GM18951 (cell line): ENCODE data around the gene GRAMD4.

Experiments used
- POLR2A ChIP-seq: IDR thresholded peaks from 4 replicates; pipeline ENCODE4 v1.6.1; 2011; ENCODE audit warnings: mild to moderate bottlenecking; ENCODE audit not compliant: insufficient read length, insufficient read depth; ENCODE audit errors: extremely low read depth
- in situ Hi-C: fragments of 300-500 bp; cut with MboI; formaldehyde crosslinking; loops from one replicate; pipeline ENCODE4 v1.12.0; 2022; ENCODE audit warnings: low sequenced_read_pairs, mixed read lengths, inconsistent platforms; ENCODE audit not compliant: unreplicated experiment

Gene GRAMD4

DNA sequence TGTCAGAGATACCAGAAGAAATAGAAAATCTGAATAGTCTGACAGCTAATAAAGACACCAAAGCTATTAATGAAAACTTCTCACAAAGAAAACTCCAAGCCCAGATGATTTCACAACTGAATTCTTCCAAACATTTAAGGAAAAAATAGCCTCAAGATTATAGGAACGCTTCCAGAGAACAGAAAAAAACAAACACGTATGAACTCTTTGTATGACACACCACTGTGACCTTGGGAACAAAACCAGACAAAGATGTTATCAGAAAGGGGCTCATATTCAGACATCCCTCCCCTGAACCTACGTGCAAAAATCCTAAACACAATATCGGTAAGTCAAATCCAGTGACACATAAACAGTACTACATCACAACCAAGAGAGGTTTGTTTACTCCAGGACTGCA lies 94.4 kb downstream of the GRAMD4 start:
- in situ Hi-C loops = no loop called here
- no peak for TF ChIP-seq POLR2A

DNA sequence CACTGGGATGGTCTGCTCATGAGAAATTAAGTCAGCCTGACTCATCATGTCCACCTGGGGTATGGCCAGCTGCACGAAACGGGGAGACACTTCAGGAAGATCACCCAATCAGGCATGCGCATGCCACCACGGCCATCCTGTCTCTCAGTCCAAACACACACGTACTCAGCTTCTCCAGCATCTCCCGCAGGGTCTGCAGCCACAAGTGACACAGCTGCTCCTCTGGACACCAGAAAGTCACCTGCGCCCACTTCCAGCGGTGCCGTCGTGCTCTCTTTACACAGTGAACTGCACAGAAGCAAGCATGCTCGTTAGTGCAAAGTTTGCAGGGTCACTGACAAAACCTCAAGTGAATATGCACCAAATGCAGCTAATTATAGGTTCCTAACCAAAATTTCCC lies 99.7 kb downstream of the GRAMD4 start:
- TF ChIP-seq POLR2A = no peak
- in situ Hi-C loops = no loop called here

DNA sequence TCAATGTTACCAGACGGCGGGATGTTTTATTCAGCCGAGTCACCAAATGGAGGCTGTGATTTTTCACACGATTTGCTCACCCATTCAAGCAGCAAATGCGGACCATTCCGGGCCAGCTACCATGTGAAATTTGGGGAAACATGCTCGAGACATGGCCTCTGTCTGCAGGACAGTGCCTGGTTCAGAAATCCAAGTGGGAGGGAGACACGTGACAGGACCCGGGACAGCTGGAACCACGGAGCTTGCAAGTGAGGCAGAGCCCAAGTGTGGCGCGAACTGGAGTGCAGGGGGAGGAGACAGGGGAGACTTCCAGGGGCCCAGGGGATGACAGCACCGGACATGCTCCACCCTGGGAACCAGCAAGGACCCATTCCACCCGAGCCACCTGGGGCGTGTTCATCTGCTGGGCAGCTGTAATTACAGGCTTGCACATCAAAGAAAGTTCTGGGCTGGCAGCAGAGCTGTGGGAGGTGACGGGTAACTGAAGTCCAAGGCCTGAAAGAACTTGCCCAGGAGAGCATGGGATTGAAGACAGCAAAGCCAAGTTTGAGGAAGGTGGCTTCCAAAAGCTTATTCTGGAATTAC lies 101.4 kb downstream of the GRAMD4 start:
- in situ Hi-C loops = no loop called here
- no peak for TF ChIP-seq POLR2A

DNA sequence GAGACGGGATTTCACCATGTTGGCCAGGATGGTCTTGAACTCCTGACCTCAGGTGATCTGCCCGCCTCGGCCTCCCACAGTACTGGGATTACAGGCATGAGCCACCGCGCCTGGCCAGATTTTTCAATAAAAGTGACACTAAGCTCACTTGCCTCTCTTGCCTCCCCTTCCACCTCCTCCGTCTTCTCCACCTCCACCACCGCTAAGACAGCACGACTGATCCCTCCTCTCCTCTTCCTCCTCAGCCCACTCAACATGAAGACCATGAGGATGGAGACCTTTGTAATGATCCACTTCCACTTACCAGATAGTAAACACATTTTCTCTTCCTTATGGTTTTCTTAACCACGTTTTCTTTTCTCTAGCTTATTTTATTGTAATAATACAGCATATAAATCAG lies 103.7 kb downstream of the GRAMD4 start:
- in situ Hi-C loops = no loop called here
- TF ChIP-seq POLR2A = no peak

DNA sequence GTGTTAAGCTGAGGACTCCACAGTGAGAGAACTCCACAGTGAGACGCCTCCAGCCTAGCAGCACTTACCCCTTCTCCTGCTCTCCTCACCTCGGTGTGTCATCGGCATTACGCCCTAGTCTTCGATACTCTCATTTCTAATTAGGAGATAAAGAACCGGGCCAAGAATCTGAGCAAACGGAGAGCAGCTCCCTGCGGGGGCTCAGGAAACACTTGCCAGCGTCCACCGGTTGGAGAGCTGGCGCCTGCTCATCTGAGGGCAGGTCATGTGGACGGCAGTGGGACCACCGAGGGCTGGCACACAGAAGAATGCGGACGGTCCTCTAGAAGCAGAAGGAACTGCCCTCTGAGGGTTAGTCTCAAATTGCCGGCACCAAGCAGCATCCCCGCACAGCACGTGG lies 104.9 kb downstream of the GRAMD4 start:
- in situ Hi-C loops = no loop called here
- TF ChIP-seq POLR2A = no peak

DNA sequence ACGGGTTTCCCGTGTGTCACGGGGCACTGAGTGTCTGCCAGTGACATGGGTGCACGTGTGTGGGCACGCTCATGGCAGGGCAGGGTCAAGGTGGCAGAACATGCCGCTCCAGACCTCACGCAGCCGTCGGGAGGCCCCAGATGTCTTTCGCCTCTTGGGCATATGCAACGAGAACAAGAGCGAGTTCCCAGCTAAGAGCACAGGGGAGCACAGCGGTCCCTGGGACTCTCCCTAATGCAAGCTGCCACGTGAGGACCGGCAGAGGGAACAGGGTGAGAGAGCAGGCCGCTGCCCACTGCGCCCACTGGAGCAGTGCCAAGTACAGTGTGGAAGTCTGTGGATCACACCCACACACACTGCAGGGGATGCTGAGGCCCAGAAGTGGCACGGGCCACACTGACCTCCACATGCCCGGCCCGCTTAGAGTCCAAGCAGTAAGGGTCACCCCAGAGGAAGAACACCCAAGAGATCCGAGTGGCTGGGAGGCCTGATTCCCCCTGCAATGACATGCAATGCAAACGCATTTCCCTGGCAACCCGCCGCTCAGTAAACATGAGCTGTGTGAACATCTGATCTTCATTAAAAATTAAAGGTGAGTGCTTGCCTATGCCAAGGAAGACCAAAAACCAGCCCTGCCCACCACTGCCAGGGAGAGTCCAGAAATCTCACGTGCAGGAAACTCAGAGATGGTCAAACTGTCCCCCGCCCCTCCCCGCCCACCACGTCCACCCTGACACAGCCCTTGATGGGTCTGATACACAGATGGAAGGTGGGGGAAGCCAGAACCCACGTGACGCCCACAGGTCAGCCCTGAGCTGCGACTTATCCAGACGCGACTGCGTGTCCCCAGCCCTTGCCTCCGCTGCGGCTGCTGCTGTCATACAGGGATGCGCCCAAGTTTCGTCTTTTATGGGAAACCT lies 106.1 kb downstream of the GRAMD4 start:
- in situ Hi-C loops = no loop called here
- no peak for TF ChIP-seq POLR2A

DNA sequence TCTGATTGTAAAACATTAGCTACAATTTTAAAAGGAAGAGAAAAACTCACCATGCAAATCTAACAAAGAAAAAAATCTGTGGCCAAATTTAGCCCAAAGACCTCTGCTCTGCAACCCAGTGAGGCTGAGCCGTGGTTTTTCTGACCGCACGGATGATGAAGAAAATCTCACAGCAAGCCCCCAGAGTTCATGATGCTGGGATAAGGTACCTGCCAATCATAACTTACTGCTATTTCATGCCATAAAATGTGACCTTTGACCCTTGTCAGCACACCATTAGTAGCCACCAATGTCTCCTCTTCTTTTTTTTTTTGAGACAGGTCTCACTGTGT lies 106.8 kb downstream of the GRAMD4 start:
- TF ChIP-seq POLR2A = no peak
- in situ Hi-C loops = no loop called here

DNA sequence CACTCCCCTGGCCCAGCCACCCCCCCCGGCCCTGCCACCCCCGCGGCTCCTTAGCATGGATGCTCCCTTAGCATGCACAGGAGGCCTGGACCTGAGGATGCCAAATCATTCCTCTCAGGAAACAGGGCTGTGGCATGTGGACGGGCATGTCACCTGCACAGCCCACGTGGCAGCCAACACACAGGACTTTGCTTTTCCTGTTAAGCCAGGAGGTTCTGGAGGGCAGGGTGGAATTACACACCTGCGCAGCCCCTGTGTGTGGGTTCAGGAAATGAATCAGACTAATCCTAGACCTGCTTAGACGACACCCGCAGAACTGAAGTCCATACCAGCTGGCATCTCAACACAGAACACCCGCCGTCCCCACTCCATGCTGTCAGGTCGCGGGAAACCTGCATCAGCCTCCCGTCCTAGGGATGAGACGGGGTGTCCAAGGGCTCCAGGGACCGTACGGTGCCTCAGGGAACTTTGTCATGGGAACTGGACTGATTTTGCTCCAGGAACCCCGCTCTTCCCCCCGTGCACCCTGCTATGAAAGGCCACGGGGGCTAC lies 107.7 kb downstream of the GRAMD4 start:
- TF ChIP-seq POLR2A = no peak
- in situ Hi-C loops = no loop called here

DNA sequence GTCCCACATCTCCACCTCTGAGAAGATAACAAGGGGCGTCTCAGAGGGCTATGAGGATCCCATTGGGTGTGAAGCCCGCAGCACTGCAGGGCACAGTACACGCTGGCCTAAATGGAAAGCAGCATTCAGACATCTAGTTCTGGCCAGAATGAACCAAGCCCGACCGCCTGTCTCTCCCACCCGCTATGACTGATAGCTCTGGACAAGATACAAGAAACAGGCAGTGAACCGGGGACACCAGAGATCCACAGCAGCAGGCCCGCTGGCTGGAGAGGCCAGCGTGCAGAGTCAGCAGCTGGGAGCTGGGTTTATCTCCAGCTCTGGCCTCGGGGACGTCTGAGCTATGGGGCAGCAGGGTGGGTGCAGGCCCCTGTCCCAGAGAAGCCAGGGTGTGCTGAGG lies 108.3 kb downstream of the GRAMD4 start:
- in situ Hi-C loops = no loop called here
- TF ChIP-seq POLR2A = no peak
